IPS-NIHi11 (cell line): Measurements from ENCODE around the gene CRYGA.
A peak's percentile ranks its signal among the peaks of the same experiment; 100 is the strongest.

Experiments
- DNase-seq: peaks from one replicate; pipeline ENCODE4 v3.0.0; 2012; ENCODE audit warnings: mixed read lengths, low spot score

Gene CRYGA, protein sequence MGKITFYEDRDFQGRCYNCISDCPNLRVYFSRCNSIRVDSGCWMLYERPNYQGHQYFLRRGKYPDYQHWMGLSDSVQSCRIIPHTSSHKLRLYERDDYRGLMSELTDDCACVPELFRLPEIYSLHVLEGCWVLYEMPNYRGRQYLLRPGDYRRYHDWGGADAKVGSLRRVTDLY

GRCh38 chr2:208163489-208163888 is at the start of gene CRYGA:
Gene CRYGA, minus strand, starts transcription at chr2:208163589. Its CDS starts 33 bp downstream, at chr2:208163556.
- DNase-seq = no peak

GRCh38 chr2:208210688-208211451 is 47.5 kb upstream of the CRYGA start:
- no peak for DNase-seq

DNA sequence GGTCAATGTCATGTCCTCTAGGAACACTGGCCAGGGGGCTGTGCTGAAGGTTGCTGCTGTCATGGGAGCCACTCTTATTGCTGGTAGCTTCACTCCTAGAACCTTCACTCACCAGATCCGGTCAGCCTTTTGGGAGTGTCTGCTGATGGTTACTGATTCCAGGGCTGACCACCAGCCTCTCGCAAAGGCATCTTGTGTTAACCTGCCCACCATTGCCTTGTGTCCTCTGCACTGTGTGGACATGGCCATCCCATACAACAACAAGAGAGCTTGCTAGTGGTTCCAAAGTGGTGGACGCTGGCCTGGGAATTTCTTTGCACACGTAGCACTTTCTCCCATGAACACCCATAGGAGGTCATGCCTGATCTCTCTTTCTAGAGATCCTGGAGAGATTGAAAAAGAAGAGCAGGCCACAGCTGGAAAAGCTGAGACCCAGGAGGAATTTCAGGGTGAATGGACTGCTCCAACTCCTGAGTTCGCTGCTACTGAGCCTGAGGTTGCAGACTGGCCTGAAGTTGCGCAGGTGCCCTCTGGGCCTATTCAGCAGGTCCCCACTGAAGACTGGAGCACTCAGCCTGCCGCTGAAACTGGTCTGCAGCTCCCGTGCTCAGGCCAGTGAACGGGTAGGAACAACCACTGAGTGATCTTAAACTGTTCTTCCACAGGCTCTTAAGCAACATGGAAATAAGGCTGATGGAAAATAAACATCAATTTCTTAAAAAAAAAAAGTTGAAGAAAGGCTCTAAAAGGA is 45.1 kb upstream of the CRYGA start:
- DNase-seq = no peak

GRCh38 chr2:208207769-208208168 is 44.4 kb upstream of the CRYGA start:
- DNase-seq = no peak

GRCh38 chr2:208204166-208204565 is 40.8 kb upstream of the CRYGA start:
- DNase-seq = no peak

DNA sequence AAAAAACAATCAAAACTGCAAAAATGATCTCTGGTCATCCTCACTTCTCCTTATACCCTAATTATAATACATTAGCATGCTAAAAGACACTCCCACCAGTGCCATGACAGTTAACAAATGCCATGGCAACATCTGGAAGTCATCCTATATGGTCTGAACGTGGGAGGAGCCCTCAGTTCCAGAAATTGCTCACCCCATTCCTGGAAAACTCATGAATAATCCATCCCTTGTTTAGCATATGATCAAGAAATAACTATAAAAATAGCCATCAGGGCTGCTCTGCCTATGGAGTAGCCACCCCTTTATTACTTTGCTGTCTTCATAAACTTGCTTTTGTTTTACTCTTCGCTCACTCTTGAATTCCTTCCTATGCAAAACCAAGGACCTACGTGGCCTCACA is 32.1 kb upstream of the CRYGA start:
- no peak for DNase-seq

DNA sequence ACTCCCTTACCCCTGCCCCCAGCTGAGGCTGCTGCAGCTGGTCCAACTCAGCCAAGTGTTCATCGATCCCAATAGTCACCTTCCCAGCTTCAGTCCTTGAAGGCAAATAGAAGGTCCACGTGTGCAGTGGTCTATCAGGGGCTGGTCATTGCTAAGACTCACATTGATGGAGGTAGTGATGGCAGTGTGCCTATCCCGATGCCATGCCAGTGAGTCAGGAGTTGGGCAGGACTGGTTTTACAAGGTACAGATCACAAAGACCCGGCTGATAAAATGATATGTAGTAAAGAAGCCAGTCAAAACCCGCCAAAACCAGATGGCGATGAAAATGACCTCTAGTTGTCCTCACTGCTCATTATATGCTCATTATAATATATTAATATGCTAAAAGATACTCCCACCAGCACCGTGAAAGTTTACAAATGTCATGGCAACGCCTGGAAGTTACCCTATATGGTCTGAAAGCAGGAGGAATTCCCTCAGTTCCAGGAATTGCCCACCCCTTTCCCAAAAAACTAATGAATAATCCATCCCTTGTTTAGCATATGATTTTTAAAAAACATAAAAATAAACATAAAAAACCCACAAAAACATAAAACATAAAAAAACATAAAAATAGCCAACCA is 29.3 kb upstream of the CRYGA start:
- no peak for DNase-seq

DNA sequence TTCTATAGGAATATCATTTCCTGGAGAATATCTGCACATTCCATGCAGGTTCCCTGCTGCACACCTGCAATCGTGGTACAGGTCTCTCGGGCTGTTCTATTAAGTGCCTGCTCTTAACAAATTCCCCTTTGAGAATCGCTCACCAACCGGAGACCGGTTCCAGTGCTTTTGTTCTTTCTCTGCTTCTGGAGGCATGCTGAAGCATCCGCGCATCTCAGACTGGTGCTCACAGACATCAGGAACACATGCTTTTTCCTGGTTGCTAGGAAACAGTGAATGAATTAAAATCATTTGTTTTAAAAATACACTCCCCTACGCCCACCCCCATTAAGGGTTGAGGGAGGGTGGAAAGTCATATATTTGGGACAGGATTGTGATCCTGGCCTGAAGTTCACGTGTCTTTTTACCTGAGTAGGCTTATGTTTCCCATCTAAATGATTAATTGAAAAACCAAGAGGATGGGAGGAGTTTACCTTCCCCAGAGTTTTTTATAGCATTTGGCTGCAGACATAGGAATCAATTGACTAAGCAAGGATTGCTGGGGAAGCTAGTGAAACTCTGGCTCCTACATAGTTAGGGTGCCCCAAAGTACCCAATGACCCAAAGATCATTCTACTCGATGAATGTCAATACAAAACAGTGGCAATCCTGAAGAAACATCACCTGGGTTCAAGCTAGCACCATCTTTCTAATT is 26.6 kb upstream of the CRYGA start, which contains the start of gene C2orf80:
C2orf80 (minus strand) TSS at position 221 of the 694 bp plus-strand sequence. CDS start 3,044 bp downstream, outside the sequence.
- DNase-seq = no peak

- no peak for DNase-seq
Observed at GRCh38 chr2:208189069-208189809, 25.9 kb upstream of the CRYGA start.

DNA sequence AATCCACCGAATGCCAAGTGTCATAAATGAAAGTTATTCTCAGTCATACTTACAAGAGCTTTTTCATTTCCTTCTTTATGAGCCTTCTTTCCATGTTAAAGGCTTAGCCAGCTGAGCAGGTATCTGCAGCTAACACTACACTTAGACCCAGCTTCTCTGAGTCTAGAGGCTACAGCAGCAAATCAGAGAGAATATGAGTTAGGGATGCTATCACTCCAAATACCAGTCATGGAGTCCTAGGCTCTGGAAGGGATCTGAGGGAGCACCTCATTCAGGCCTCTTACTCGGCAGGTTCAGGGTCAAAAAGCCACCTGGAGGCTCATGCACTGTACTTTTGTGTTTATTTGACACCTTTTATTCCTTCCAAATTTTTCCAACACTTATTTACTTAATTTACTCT is 23.5 kb upstream of the CRYGA start:
- no peak for DNase-seq

GRCh38 chr2:208186465-208186864 is 23.1 kb upstream of the CRYGA start:
- no peak for DNase-seq

- DNase-seq = no peak
Observed at GRCh38 chr2:208183972-208184705, 20.8 kb upstream of the CRYGA start.

DNA sequence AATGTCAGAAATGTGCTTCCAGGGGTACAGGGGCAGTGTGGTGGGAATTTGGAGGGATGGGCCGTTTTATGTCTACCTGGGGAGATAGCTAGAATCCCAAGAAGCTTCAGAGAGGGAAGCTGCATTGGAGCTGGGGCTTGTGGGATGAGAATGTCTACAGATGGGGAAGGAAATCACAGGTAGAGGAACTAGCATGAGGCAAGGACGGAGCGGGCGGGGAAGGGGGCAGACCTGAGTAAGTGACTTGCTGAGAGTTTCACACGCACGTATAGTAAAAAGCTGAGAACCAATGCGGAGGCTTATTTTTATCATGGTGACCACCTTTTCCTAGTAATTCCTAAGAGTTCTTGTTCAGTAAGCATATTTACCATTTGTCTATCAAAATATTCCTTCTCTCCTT is 20.1 kb upstream of the CRYGA start:
- DNase-seq = no peak

- DNase-seq = no peak
Observed at GRCh38 chr2:208182835-208183234, 19.4 kb upstream of the CRYGA start.

DNA sequence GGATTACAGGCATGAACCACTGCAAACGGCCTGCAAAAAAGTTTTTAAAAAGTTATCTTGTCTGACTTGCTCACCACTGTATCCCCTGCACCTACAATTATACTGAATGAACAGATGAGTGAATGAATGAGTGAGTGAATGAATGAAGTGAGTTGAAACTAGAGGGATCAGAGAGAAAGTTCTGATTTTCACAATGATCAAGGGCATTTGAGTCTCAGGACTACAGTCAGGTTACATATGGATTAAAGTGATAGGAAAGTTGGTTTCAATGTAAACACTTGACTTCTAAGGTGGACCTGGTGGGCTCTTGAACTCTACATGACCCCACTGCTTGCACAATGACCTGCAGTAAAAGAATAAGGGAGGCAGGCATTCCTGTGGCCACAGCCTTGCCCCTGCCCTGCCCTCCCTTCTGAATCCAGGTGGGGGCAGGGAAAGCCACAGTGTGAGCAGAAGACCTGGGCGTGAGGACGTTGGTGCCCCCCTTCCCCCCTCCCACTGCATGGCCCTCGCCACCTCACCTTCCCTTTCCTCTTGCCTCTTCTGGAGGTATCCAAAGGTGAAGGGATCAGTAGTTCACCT is 15.7 kb upstream of the CRYGA start:
- no peak for DNase-seq

- DNase-seq = no peak
Observed at GRCh38 chr2:208175840-208176153, 12.4 kb upstream of the CRYGA start.

DNA sequence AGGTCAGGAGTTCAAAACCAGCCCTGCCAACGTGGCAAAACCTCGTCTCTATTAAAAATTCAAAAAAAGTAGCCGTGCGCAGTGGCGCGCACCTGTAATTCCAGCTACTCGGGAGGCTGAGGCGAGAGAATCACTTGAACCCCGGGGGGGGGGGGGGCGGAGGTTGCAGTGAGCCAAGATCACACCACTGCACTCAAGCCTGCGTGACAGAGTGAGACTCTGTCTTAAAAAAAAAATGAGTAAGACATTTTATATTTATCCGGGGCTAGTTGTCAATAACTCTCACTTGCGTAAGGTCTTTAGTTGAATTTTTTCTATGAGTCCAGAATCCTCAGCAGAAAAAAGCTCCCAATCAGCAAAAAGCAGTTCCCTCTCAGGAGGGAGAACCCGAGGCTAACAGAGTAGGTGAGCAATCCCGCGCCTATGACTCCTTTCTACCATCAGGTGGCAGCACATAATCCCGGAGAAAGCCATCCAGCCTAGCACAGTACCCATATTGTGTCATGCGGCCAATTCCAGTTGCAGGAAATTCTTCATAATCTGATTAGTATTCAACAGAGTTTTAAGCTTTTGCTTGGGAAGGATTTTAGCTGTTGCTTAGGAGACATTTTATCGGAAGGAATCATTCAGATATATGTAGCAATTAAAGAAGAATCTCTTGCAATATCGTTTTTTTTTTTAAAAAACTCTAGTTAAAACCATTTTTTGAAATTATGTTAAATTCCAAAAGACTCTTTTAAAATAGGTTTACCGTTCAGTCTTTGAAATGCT is 11.9 kb upstream of the CRYGA start:
- DNase-seq = peak; percentile 80

- DNase-seq = no peak
Observed at GRCh38 chr2:208174144-208174543, 10.8 kb upstream of the CRYGA start.

DNA sequence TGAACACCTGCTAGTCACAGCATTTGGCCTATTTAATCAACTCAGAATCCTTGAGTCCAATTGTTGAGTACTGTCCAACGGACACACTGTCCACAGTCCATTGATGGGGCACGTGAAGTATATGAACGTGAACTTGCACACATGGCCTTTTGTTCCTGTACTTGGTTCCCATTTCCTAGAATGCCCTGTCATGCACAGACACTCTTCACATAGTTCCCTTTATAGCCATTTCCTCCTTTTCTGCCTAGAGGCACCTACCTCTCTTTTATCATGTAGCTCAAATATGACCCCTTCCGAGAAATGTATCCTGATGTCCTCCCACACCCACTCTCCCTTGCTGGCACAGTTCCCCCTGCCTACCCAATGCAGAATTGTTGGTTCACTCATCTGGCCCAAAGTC is 8.7 kb upstream of the CRYGA start:
- DNase-seq = no peak
